B cell (primary cell): ENCODE data around the gene IGLON5.

Experiments used
- EZH2 ChIP-seq: IDR thresholded peaks from 2 replicates; pipeline ENCODE4 v1.6.1; 2012; ENCODE audit warnings: borderline replicate concordance, low read depth, mild to moderate bottlenecking, moderate library complexity, low read length; ENCODE audit not compliant: insufficient read depth, poor library complexity, severe bottlenecking
- TF ChIP-seq, protein P1 (sequence below): fragments of 200-600 bp; IDR thresholded peaks from one replicate; pipeline ENCODE4 v1.8.0; 2022; ENCODE audit warnings: antibody characterized with exemption, mild to moderate bottlenecking

DNA sequence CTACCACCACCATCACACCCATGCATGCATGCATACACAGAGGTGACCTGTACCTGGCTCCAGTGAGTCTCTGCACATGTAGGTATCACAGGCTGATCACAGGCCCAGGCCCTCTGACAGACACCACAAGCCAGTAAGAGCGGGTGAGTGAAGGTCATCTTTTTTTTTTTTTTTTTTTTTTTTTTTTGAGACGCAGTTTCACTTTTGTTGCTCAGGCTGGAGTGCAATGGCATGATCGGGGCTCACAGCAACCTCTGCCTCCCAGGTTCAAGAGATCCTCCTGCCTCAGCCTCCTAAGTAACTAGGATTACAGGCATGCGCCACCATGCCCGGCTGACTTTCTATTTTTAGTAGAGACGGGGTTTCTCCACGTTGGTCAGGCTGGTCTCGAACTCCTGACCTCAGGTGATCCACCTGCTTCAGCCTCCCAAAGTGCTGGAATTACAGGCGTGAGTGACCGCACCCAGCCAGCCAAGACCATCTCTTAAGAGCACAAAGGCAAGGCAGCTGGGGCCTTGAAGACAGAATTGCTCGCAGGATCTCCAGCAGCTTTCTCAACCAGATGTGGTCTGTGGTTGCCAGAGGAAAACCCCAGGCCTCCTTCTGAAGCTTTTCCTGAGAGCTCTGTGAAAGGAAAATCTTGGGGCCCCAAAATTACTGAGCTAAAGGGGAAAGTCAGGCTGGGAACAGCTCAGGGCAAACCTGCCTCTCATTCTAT lies 64.2 kb downstream of the IGLON5 start:
- TF ChIP-seq, protein P1, sequence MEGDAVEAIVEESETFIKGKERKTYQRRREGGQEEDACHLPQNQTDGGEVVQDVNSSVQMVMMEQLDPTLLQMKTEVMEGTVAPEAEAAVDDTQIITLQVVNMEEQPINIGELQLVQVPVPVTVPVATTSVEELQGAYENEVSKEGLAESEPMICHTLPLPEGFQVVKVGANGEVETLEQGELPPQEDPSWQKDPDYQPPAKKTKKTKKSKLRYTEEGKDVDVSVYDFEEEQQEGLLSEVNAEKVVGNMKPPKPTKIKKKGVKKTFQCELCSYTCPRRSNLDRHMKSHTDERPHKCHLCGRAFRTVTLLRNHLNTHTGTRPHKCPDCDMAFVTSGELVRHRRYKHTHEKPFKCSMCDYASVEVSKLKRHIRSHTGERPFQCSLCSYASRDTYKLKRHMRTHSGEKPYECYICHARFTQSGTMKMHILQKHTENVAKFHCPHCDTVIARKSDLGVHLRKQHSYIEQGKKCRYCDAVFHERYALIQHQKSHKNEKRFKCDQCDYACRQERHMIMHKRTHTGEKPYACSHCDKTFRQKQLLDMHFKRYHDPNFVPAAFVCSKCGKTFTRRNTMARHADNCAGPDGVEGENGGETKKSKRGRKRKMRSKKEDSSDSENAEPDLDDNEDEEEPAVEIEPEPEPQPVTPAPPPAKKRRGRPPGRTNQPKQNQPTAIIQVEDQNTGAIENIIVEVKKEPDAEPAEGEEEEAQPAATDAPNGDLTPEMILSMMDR, result no peak
- TF ChIP-seq EZH2, result no peak
